ENCODE data around the gene GEMIN2.

GEMIN2 gene

GRCh38 chr14:39185256-39186049, 71.3 kb downstream of the GEMIN2 start:
- DNase-seq (ENCODE audit: low read depth in 2 of 2): no peak
- no peak overlapping the region for H3K4me3 ChIP-seq (replicated peaks in 1 of 2; ENCODE audit: low read depth in 2 of 2, low read length in 2 of 2)
- TF ChIP-seq CTCF (IDR thresholded peaks at IDR 0.05; ENCODE audit: low read depth, low read length): no peak
